HAP-1 (cell line): ENCODE data around the gene KRCC1.
A peak's percentile ranks its signal among the peaks of the same experiment; 100 is the strongest.
"Not testable (repeated sequence)": the region's sequence is repeated elsewhere in the genome, so short reads cannot be mapped to it uniquely, and the experiment has no call there.

Experiments
- DNase-seq, 2 experiments: peaks; one replicate each; pipeline ENCODE4 v3.0.0-alpha.2; 2016 to 2020; ENCODE audit warnings: low spot score in 2 of 2
- H3K27me3 ChIP-seq: fragments of 250-450 bp; sonication (Bioruptor Pico); 2 replicates; pipeline ENCODE4 v1.5.1; 2020; ENCODE audit warnings: low read depth, mild to moderate bottlenecking, moderate library complexity
- H3K36me3 ChIP-seq: fragments of 250-450 bp; sonication (Bioruptor Pico); replicated peaks from 2 replicates; pipeline ENCODE4 v1.5.1; 2020; ENCODE audit warnings: mild to moderate bottlenecking
- H3K4me1 ChIP-seq: fragments of 250-450 bp; sonication (Bioruptor Pico); 2 replicates; pipeline ENCODE4 v1.5.1; 2020; ENCODE audit warnings: mild to moderate bottlenecking
- H3K4me3 ChIP-seq: fragments of 250-450 bp; sonication (Bioruptor Pico); 2 replicates; pipeline ENCODE4 v1.5.1; 2020; ENCODE audit warnings: mild to moderate bottlenecking, moderate library complexity
- H3K9me3 ChIP-seq: fragments of 250-450 bp; sonication (Bioruptor Pico); 2 replicates; pipeline ENCODE4 v1.5.1; 2020; ENCODE audit warnings: mild to moderate bottlenecking, moderate library complexity
- in situ Hi-C: fragments of 300-500 bp; cut with MboI; formaldehyde crosslinking; loops from 3 replicates; pipeline ENCODE4 v1.14.3; 2020; ENCODE audit warnings: low sequenced_read_pairs, inconsistent platforms, mixed read lengths

The KRCC1 gene

DNA sequence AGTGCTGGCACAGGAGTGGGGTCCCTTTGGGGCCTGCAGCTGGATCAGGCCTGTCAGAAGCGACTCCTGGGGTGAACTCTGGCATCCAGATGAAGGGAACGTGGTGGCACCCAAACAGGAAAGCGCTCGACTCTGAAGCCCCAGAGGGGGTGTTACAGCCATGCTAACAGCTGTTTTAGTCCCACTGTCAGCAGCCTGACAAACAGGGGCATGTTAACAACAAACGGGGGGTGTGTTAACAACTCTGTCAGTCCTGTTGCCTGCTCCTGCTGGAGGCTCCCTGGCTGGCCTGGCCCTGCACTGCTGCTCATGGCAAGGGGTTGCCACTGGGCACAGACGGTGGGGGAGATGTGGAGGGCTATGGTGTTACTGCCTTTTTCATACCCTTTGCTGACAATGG, 36.7 kb downstream of the KRCC1 start:
- peaks cover 6% of the 10 kb centered on the region for H3K4me1 ChIP-seq
- H3K27me3 ChIP-seq, result no peaks in the 10 kb centered on the region
- DNase-seq, result no peak
- H3K4me3 ChIP-seq, result no peak overlapping the region
- no peaks in the 10 kb centered on the region for H3K36me3 ChIP-seq
- in situ Hi-C loops, result no loop called here
- H3K9me3 ChIP-seq, result no peaks in the 10 kb centered on the region

DNA sequence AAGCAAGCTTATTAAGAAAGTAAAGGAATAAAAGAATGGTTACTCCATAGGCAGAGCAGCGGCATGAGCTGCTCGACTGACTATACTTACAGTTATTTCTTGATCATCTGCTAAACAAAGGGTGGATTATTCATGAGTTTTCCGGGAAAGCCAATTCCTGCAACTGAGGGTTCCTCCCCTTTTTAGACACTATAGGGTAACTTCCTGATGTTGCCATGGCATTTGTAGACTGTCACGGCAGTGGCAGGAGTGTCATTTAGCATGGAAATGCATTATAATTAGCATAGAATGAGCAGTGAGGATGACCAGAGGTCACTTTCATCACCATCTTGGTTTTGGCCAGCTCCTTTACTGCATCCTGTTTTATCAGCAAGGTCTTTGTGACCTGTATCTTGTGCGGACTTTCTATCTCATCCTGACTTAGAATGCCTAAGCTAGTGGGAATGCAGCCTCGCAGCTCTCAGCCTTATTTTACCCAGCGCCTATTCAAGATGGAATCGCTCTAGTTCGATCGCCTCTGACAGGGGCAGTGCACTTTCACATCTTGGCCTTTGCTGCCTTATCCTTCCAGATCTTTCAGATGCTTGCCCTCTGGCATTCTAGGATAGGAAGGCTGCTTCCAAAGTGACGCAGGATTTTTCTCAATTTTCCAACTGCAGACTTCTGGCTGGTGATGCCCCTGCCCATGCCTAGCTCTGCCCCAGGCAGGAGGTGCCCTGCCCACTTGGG, 37.3 kb downstream of the KRCC1 start:
- DNase-seq, result peak; percentile 29 to 45
- in situ Hi-C loops, H3K27me3 ChIP-seq, H3K4me1 ChIP-seq, H3K36me3 ChIP-seq, H3K9me3 ChIP-seq: not testable (repeated sequence)
- H3K4me3 ChIP-seq, result peak overlapping the region; percentile 50

DNA sequence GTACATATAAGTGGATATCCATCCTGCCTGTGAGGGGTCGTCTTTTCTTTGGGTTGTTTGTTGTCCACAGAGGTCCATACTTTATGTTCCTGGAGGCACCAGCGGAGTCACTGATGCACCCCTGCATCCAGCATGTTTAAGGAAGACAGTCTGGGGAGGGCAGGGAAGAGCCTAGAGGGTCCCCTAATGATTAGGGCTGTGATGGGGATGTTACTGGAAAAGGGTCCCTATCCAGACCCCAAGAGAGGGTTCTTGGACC, 37.9 kb downstream of the KRCC1 start:
- peak overlapping the region; percentile 50 for H3K4me3 ChIP-seq
- H3K4me1 ChIP-seq, DNase-seq, H3K27me3 ChIP-seq, H3K9me3 ChIP-seq, in situ Hi-C loops, H3K36me3 ChIP-seq: not testable (repeated sequence)

DNA sequence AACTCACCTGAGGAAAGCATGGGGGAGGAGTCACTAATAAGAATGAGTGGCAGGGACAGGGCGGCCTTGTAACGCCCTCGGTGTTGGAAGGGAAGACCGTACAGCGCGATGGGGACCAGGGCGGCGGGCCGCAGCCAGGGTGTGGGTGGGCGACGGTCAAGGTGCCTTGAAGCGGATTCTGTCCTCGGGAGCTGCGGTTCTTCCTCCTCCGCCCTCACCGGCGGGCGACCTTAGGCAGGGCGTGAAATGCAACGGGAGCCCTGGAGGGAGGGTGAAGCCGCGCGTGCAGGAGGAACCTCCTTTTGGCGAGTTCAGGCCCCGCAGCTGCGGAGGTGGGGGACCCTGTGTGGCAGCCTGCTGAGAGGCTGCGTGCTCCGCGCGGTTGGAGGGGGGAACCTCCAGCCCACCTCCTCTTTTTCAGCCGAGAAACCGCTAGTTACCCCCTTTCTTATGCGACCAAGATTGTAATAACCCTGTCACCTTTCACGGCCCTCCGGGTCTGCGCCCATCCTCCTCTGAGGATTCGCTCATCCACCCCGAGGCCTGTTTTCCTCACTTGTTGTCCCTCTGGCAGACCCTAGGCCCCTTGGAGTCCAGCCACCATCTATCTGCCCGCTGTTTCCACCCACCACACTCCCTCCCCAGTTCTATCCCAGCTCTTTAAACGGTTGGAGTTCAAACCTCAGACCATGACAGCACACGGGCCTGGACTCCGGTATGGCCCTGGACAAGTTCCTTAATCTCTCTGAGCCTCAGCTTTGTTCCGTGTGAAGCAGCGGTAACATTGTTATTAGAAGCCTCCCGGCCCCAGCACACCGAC, 38.4 kb downstream of the KRCC1 start:
- in situ Hi-C loops, result no loop called here
- DNase-seq, result peak; percentile 72 to 74
- H3K9me3 ChIP-seq, result no peaks in the 10 kb centered on the region

DNA sequence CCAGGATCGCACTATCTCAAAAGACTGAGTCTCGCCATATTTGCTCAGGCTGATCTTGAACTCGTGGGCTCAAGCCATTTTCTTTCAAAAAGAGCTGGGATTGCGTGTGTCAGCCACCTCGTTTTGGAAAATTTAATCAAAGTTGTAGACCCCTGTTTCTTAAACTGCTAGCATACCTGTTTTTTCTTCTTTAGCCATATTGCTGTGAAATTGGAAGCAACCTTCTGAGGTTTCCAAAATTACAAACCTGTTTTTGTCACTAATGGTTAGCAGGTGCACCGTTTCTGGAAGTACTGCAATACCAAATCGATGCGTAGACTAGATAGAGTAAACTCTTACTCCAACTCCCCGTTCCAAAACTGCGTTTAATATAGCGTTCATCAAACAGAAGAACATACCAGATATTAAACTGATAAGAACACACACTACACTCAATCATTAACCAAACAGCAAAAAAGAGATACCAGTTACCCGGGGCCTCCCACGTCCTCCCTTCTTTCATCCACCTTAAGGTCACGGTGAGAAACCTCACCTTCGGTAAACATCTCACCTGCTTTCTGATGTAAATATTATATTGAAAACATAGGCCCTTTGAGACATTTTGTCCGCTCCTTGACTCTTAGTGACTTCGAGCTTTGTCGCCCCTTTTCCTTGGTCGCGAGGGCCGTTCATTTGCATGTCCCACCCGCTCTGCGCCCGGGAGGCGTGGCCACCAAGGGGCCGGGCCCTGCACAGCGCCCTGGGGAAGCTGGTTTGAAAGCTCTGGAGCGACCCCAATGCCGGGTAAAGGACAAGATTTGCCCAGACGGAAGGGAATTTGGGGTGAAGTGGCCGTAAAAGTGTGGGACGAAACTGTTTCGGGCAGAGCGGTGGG, 39.3 kb downstream of the KRCC1 start, which contains the start of gene RNU2-63P:
RNU2-63P (minus strand) TSS at position 462 of the 874 bp plus-strand sequence.
- peak; percentile 82 to 93 for DNase-seq
- in situ Hi-C loops, result no loop called here
- Histone ChIP-seq H3K9me3 (no peaks in the 10 kb centered on the region), H3K4me3 (peak within 1 kb of the TSS; percentile 50), H3K27me3 (no peaks in the 10 kb centered on the region), H3K4me1 (peaks cover 9% of the 10 kb centered on the region), H3K36me3 (no peaks in the 10 kb centered on the region)

More for the DNA sequence above, 38.4 kb downstream of the KRCC1 start:
- H3K27me3 ChIP-seq, result no peaks in the 10 kb centered on the region
- H3K4me3 ChIP-seq, result peak overlapping the region; percentile 50
- H3K36me3 ChIP-seq, result no peaks in the 10 kb centered on the region
- H3K4me1 ChIP-seq, result peaks cover 9% of the 10 kb centered on the region

DNA sequence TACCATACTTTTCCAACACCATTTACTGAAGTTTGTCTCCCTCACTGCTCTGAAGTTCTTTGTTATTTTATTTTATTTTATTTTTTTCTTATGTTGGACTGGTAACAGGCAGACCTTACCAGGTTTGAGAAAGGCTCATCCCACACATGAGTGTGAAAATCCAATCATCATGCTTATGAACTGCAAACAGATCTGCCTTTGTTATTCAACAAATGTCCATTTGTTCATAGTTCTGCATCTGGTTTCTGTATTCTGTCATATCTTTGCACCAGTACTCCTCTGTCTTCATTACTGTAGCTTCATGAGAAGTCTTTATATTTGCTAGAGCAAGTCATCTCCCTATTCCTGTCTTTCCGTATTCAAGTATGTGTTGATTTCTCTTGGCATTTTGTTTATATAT, 44.6 kb downstream of the KRCC1 start:
- Histone ChIP-seq H3K27me3 (no peaks in the 10 kb centered on the region), H3K36me3 (no peaks in the 10 kb centered on the region), H3K9me3 (no peaks in the 10 kb centered on the region), H3K4me3 (no peak overlapping the region), H3K4me1 (peaks cover 9% of the 10 kb centered on the region)
- in situ Hi-C loops, result no loop called here
- no peak for DNase-seq

DNA sequence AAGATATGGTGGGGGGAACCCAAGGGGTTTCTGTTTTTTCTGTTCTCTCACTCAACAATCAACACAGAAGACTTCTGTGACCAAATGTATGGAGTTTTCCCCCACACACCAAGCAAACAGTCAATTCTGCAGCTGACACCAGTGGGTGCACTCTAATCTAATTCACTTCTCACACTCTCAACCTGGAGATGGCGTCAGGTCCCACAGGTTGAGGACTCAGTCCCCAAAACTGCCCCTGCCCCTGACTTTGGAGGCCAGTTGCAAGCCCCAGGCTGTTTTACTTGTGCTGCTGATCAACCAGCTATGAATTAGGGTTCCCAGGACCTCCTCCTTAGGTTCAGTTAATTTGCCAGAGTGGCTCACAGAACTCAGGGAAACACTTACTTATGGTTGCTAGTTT, 45.4 kb downstream of the KRCC1 start:
- in situ Hi-C loops, result no loop called here
- no peak overlapping the region for H3K4me3 ChIP-seq
- no peaks in the 10 kb centered on the region for H3K27me3 ChIP-seq
- no peak for DNase-seq
- H3K4me1 ChIP-seq, result peaks cover 9% of the 10 kb centered on the region
- H3K36me3 ChIP-seq, result no peaks in the 10 kb centered on the region
- no peaks in the 10 kb centered on the region for H3K9me3 ChIP-seq

DNA sequence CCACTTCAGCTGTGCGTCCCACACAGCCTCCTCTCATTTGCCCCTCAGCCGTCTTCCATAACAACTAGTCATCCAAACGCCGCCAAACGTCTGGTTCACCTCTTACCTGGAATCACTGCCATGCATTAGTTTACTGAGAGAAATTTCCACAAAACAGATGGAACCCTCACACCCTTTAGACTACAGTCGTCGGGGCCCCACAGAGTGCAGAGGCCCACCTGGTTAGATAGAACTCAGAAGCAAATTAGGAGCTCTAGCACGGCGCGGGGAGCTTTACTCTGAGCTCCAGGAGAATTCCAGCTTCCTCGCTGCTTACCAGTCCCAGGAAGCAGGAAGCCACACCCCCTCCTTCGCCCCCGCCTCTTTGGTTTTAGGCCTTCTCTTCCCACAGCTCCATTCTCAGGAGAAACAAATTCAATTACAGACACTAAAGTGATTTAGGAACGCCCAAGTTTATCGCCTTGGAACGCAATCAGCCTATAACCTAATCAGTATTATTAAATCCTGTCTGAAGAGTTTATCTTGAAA, 48.6 kb downstream of the KRCC1 start:
- no peaks in the 10 kb centered on the region for H3K27me3 ChIP-seq
- in situ Hi-C loops, result no loop called here
- no peak for DNase-seq
- no peak overlapping the region for H3K4me3 ChIP-seq
- no peaks in the 10 kb centered on the region for H3K9me3 ChIP-seq
- H3K36me3 ChIP-seq, result no peaks in the 10 kb centered on the region
- no peaks in the 10 kb centered on the region; the same call in 1 of the 2 replicates for H3K4me1 ChIP-seq

DNA sequence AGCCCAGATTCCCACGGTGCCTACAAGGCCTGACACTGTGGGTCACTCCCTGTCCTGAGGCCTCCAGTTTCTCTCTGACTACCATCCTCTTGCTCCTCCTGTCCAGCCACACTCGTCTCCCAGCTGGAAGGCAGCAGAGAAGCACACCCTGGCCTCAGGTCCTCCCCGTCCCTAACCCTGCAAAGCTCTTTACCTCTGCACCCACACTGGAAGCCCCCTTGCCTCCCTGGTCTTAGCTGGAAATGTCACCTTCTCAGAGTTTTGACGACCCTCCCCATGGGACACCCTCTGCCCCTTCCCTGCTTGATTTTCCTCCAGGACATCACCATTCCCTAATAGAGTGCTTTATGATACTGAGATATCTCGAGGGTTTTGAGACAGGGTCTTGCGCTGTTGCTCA, 49.8 kb downstream of the KRCC1 start:
- no peaks in the 10 kb centered on the region for H3K27me3 ChIP-seq
- in situ Hi-C loops, result no loop called here
- H3K9me3 ChIP-seq, result no peaks in the 10 kb centered on the region
- no peaks in the 10 kb centered on the region for H3K36me3 ChIP-seq
- no peak for DNase-seq
- no peak overlapping the region for H3K4me3 ChIP-seq
- no peaks in the 10 kb centered on the region; the same call in 1 of the 2 replicates for H3K4me1 ChIP-seq

DNA sequence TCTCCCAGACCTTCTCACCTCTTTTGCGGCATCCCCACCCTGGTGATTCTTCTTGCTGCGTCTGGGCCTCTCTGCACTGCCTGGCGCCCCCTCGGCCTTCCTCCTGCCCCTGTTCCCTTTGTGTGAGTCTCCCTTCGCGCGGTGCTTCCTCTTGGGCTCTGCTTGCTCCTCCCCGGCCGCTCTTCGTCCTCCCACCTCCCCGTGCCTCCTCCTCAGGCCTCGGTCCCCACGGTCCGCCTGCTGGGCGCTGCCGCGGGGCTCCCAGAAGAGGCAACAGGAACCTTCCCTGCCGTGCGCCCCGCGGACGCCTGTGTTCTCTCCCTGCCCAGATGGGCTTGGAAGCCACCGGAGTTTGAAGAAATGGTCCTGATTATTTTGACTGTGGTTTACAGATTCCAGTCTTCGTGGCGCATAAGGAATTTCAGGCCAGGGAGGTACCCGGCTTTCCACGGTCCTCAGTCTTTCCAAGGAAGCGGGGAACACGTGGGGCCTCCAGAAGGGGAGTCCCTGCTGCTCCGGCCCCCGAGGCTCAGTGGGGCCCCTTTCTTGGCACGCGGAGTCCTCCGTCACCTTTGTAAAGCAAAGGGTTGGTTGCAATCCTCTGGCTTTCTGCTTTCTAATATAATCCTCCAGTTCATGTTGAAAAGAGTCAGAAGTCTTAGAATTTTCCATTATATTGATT, 52.4 kb downstream of the KRCC1 start:
- Histone ChIP-seq H3K4me3 (no peak overlapping the region), H3K27me3 (no peaks in the 10 kb centered on the region), H3K36me3 (no peaks in the 10 kb centered on the region), H3K9me3 (no peaks in the 10 kb centered on the region), H3K4me1 (no peaks in the 10 kb centered on the region; the same call in 1 of the 2 replicates)
- DNase-seq, result no peak
- in situ Hi-C loops, result no loop called here

DNA sequence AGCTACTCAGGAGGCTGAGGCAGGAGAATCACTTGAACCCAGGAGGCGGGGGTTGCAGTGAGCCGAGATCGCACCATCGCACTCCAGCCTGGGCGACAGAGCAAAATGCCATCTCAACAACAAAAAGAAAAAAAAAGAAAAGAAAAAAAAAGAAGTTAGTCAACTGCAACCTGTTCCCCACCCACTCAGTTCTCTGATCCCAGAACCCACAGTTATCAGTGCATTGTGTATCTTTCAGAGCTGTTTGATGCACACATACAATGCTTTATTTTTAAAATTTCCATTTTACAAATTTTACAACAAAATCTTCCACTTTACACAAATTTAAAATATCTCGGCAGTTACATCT, 53.2 kb downstream of the KRCC1 start:
- Histone ChIP-seq H3K9me3 (no peaks in the 10 kb centered on the region), H3K4me1 (no peaks in the 10 kb centered on the region; the same call in 1 of the 2 replicates), H3K36me3 (no peaks in the 10 kb centered on the region), H3K27me3 (no peaks in the 10 kb centered on the region), H3K4me3 (no peak overlapping the region)
- in situ Hi-C loops, result no loop called here
- DNase-seq, result no peak

DNA sequence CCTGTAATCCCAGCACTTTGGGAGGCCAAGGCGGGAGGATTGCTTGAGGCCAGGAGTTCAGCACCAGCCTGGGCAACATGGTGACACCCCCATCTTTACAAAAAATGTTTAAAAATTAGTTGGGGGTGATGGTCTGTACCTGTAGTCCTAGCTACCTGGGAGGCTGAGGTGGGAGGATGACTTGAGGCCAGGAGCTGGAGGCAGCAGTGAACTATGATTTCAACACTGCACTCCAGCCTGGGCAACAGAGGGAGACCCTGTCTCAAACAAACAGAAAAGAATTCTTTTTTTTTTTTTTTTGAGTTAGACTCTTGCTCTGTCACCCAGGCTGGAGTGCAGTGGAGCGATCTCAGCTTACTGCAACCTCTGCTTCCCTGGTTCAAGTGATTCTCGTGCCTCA, 55.1 kb downstream of the KRCC1 start:
- H3K36me3 ChIP-seq, H3K4me3 ChIP-seq, in situ Hi-C loops, H3K4me1 ChIP-seq, DNase-seq, H3K27me3 ChIP-seq, H3K9me3 ChIP-seq: not testable (repeated sequence)

DNA sequence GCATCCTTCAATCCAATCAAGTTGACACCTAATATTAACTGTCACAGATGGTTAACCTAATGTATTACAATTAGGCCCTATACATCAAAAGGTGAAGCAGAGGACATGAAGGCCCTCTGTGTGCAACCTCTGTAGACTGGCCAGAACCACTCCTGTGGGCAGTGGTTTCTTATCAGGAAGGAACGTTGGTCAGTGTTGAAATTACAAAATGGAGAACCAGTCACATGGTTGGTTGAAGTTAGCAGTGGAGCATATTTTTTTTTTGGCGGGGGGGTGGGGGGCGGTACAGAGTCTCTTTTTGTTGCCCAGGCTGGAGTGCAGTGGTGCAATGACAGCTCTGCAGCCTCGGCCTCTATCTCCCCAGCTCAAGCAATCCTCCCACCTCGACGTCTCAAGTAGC, 59.0 kb downstream of the KRCC1 start:
- H3K36me3 ChIP-seq, result no peaks in the 10 kb centered on the region
- H3K4me1 ChIP-seq, result no peaks in the 10 kb centered on the region; the same call in 1 of the 2 replicates
- H3K4me3 ChIP-seq, result no peak overlapping the region
- no peak for DNase-seq
- no peaks in the 10 kb centered on the region for H3K27me3 ChIP-seq
- in situ Hi-C loops, result no loop called here
- no peaks in the 10 kb centered on the region for H3K9me3 ChIP-seq
